GM12873 (cell line): ENCODE measurements around the gene HOXC13.

Experiments used
- TF ChIP-seq, protein P1 (sequence below): IDR thresholded peaks from 2 replicates; pipeline ENCODE4 v1.5.1; 2012; ENCODE audit warnings: low read depth, mild to moderate bottlenecking, moderate library complexity, low read length, control low read depth; ENCODE audit not compliant: insufficient read depth; ENCODE audit errors: missing control alignments

The HOXC13 gene

GRCh38 chr12:53983950-53984572 is 45.4 kb downstream of the HOXC13 start:
- TF ChIP-seq, protein P1, sequence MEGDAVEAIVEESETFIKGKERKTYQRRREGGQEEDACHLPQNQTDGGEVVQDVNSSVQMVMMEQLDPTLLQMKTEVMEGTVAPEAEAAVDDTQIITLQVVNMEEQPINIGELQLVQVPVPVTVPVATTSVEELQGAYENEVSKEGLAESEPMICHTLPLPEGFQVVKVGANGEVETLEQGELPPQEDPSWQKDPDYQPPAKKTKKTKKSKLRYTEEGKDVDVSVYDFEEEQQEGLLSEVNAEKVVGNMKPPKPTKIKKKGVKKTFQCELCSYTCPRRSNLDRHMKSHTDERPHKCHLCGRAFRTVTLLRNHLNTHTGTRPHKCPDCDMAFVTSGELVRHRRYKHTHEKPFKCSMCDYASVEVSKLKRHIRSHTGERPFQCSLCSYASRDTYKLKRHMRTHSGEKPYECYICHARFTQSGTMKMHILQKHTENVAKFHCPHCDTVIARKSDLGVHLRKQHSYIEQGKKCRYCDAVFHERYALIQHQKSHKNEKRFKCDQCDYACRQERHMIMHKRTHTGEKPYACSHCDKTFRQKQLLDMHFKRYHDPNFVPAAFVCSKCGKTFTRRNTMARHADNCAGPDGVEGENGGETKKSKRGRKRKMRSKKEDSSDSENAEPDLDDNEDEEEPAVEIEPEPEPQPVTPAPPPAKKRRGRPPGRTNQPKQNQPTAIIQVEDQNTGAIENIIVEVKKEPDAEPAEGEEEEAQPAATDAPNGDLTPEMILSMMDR, result no peak

DNA sequence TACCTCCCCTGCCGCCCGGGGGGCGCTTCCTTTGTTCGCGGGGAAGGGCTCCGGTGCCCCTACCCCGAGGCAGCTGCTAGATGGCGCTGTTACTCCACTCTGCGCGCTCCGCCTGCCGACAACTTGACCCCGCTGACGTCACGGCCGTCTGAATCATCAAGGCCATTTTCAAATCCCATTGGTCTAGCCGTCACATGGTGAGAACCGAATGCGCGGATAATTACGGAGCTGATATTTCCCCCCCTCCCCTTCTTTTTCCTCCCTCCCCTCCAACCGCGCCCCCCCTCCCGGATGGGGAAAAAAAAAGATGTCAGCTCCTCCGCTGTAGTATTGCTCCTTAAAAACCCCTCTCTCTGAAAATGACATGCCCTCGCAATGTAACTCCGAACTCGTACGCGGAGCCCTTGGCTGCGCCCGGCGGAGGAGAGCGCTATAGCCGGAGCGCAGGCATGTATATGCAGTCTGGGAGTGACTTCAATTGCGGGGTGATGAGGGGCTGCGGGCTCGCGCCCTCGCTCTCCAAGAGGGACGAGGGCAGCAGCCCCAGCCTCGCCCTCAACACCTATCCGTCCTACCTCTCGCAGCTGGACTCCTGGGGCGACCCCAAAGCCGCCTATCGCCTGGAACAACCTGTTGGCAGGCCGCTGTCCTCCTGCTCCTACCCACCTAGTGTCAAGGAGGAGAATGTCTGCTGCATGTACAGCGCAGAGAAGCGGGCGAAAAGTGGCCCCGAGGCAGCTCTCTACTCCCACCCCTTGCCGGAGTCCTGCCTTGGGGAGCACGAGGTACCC is 46.5 kb downstream of the HOXC13 start, which contains the start of gene HOXC10:
TSS of gene HOXC10 (plus strand) at position 246 of the 791 bp plus-strand sequence. CDS start at position 360, 114 bp downstream.
- TF ChIP-seq, protein P1, result peak; percentile 69

GRCh38 chr12:53985692-53985993 is 47.0 kb downstream of the HOXC13 start:
- TF ChIP-seq, protein P1, result no peak

GRCh38 chr12:53985994-53986685 is 47.5 kb downstream of the HOXC13 start:
- TF ChIP-seq, protein P1, result no peak

- TF ChIP-seq, protein P1, result no peak
Observed at GRCh38 chr12:53986686-53987483, 48.3 kb downstream of the HOXC13 start.

DNA sequence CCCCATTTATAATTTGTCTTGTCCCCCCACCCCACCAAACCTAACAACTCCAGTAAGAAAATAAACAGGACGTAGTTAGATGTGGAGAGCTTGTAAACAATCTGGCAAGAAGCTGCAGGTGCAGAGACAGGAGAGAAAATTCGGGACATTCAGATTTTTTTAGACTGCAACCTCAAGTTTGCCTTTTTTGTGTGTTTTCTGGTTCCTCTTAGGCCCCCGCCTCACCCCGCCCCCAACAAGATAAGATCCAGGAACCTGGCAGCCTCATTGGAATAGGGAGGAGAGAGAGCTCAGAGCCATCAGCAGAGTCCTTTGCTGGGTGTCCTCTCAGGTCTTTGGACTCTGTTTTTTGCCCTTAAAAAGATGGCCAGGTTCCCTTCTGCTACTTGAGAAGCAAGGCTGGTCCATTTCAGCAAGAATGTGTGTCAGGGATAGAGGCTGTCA is 49.2 kb downstream of the HOXC13 start:
- TF ChIP-seq, protein P1, result no peak
